Measurements from ENCODE around the gene PLCXD3. TPM values are rescaled to one million over a fixed set of nuclear protein-coding genes. Genes with fewer than 3 reads are reported as not detected.

The PLCXD3 gene
- total and polyA plus RNA-seq, 2 of the 8 experiments (the other 6 are each of a cell fraction or from before 2014, with no cell fraction given): 0.03 to 0.07 TPM

DNA sequence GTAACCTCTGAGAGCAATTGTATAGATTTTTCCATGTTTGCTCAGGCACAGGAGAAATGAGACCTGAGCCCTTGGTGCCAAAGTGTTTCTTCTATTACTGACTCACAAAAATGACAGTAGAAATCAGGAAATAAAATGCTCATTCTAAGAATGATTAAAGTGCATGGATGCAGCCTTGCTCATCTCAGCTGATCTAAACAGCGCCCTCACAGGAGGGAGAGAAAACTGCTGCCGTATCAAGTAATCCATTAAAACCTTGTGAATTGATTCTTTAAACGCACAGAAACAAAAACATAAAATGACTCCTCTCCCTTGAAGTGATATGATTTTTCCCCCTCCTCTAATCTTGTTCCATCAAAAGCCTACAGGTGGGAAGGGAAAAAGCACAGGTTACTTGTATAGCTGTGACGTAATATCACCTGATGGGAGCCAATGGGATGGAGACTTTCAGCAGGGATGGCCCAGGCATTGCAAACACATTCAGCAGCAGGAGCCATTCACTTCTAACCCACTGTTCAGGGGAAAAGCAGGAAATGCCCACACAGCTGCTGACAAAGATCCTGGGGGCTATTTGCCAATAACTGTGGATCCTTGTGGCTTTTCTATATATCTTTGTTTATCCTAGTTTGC, 76.7 kb downstream of the PLCXD3 start (continued):
- TF ChIP-seq CEBPB (IDR thresholded peaks at IDR 0.05; ENCODE audit: low read depth, low read length) (0 out of 2 replicates have a peak, but pooled peaks have one; percentile 30), GTF2F1 (IDR thresholded peaks at IDR 0.05; ENCODE audit: borderline replicate concordance, low read depth, low read length) (no peak), CTCF (IDR thresholded peaks at IDR 0.05; ENCODE audit: control extremely low read depth in 1 of 3, insufficient read depth in 1 of 3, low read depth in 1 of 3, low read length in 3 of 3) (peak; percentile 29 to 78 (median 43)), HDAC2 (IDR thresholded peaks at IDR 0.05; ENCODE audit: borderline replicate concordance in 1 of 2, low read depth in 2 of 2, low read length in 2 of 2) (no peak)
